Activated CD4-positive, alpha-beta T cell treated with anti-CD3 and anti-CD28 coated beads, Interleukin-10, Interleukin-2, amounts not matched to agents 100 ng/mL and 50 ng/mL, durations not matched to agents 16 hours and 8 hours (primary cell): Measurements from ENCODE around the gene HHLA2.

ENCODE experiments used
- DNase-seq: peaks from one replicate; pipeline ENCODE4 v3.0.0-alpha.2; 2020

The HHLA2 gene

GRCh38 chr3:108300103-108300849 is 3.9 kb downstream of the HHLA2 start:
- peak; percentile 42 for DNase-seq

GRCh38 chr3:108301695-108302404 is 5.5 kb downstream of the HHLA2 start:
- DNase-seq, result peak; percentile 67

GRCh38 chr3:108302570-108302969 is 6.2 kb downstream of the HHLA2 start:
- DNase-seq, result no peak

- peak; percentile 29 for DNase-seq
These were observed 9.3 kb downstream of the HHLA2 start for GRCh38 chr3:108305484-108306172.

- DNase-seq, result no peak
These were observed 15.4 kb downstream of the HHLA2 start for GRCh38 chr3:108311797-108312196.

GRCh38 chr3:108312656-108313055 is 16.3 kb downstream of the HHLA2 start:
- DNase-seq, result no peak

- DNase-seq, result no peak
These were observed 19.5 kb downstream of the HHLA2 start for GRCh38 chr3:108315767-108316301.

GRCh38 chr3:108319428-108320082 is 23.2 kb downstream of the HHLA2 start:
- no peak for DNase-seq

GRCh38 chr3:108320746-108321350 is 24.5 kb downstream of the HHLA2 start:
- no peak for DNase-seq

GRCh38 chr3:108322352-108322751 is 26.0 kb downstream of the HHLA2 start:
- no peak for DNase-seq

GRCh38 chr3:108324177-108324576 is 27.8 kb downstream of the HHLA2 start:
- DNase-seq, result no peak

- DNase-seq, result no peak
These were observed 30.8 kb downstream of the HHLA2 start for GRCh38 chr3:108327168-108327567.

- peak; percentile 65 for DNase-seq
These were observed 32.6 kb downstream of the HHLA2 start for GRCh38 chr3:108328821-108329486.

- no peak for DNase-seq
These were observed 33.2 kb downstream of the HHLA2 start for GRCh38 chr3:108329508-108329907.

GRCh38 chr3:108329947-108330346 is 33.6 kb downstream of the HHLA2 start:
- DNase-seq, result peak; percentile 10

- DNase-seq, result peak; percentile 23
These were observed 35.4 kb downstream of the HHLA2 start for GRCh38 chr3:108331792-108332191.

- DNase-seq, result no peak
These were observed 37.6 kb downstream of the HHLA2 start for GRCh38 chr3:108333961-108334360.

GRCh38 chr3:108334701-108335100 is 38.4 kb downstream of the HHLA2 start:
- DNase-seq, result no peak

GRCh38 chr3:108338901-108339545 is 42.7 kb downstream of the HHLA2 start:
- no peak for DNase-seq

- DNase-seq, result no peak
These were observed 45.6 kb downstream of the HHLA2 start for GRCh38 chr3:108341911-108342310.

- DNase-seq, result peak; percentile 87
These were observed 46.6 kb downstream of the HHLA2 start for GRCh38 chr3:108342837-108343486.
